Hematopoietic multipotent progenitor cell treated with erythropoietin and hydrocortisone succinate and interleukin-3 and kit ligand, for 6 days (in vitro differentiated cells): Measurements from ENCODE around the gene TGM5.
A peak's percentile ranks its signal among the peaks of the same experiment; 100 is the strongest.
"Not testable (repeated sequence)": the region's sequence is repeated elsewhere in the genome, so short reads cannot be mapped to it uniquely, and the experiment has no call there.

Experiments
- DNase-seq: peaks from one replicate; pipeline ENCODE4 v3.0.0-alpha.2; 2015

TGM5 gene

DNA sequence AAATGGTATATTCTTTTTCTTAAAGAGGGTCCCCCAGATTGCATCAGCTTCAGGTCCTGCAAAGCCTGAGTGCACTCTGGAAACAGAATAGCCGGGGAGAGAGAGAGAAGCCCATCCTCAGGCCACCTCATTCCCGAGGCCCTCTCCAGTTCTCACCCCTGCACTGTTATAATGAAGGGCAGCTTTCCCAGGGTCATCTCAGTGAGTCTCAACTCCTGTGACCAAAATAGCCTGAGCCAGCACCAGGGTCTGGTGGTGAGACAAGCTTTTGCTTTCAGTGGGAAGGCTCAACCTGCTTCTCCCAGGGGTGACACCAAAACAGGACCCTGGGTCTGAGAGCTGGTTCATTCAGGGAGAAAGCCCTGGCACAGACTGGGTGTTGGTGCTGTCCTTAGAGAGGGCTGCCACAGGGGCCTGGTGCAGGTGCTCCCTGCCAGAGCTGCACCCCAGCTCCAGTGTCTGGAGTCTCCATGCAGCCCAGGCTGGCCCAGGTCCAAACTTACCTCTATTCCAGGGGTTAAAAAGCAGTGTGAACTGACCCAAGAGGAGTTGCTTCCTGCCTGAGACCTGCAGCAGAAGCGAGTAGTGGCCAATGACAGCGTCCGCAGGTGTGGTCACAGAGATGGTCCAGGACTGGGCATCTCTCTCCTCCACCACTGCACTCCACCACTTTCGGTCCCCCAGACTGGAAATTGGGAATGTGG is 52.0 kb downstream of the TGM5 start:
- DNase-seq, result no peak

DNA sequence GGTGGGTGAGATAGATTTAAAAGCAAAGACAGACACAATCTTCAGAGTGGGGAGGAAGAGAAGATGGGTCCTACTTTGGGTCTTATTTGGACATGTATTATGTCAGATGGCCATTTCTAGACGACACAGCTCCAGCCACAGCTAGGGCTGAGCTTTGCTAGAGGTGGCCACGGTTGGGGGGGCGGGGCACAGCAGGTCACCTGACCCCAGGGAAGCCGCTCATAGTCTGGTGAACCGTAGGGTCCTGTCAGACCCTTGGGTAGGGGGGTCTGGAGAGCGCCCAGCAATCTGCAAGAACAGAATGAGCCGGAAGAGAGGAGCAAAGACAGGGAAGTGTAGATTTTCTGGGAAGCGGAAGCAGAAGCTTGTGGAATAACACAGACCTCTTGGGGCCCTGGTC is 52.6 kb downstream of the TGM5 start:
- DNase-seq, result no peak

DNA sequence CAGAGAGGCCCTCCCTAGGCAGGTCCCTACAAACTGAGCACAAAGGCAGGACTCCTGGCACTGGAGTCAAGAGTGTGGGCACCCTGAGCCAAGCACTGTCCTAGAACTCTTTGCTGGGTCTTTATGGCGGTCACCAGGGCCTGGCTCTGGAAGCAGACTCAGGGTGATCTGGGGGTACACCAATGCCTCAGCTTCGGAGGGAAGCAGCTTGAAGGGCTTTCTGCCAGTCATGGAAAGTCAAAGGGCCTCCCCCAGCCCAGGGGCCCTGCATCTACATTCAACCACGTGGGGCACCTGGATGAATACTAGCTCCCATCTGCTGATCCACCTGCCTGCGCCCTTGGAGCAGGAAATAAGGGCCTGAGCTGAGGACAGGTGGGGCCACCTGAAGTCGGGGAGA is 53.3 kb downstream of the TGM5 start:
- DNase-seq, result no peak

DNA sequence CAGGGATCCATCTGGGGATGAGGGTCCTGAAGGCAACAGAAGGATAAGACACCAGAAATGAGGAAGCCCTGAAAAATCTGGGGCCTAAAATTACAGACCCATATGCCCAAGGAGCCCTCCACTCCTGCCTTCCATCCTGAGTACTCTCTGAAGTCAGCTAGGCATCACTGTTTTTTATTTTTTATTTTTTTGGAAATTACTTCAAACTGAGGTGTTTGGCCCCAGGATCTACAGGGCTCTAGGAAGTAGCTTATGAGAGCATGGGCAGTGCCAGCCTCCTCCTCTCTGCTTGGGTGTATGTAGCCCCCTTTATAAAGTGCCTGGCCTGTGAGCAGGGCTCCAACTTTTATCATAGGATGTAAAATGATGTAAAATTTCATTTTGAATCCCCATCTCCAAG is 53.8 kb downstream of the TGM5 start:
- no peak for DNase-seq

DNA sequence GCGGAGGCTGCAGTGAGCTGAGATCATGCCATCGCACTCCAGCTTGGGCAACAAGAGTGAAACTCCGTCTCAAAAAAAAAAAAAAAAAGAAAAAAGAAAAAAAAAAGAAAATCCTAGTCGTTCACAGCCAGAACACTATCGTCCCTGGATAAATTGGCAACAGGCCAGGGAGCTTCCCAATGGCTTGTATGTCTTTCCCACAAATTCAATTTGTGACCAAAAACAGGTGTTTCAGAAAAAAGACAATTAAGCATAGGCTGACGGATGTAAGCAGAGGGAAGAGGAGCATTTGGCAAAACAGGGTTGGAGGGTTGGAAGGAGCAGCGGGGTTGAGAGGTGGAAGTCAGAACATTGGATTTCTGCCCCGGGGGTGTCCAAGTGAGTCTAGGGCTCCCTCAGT is 54.4 kb downstream of the TGM5 start:
- DNase-seq, result no peak

DNA sequence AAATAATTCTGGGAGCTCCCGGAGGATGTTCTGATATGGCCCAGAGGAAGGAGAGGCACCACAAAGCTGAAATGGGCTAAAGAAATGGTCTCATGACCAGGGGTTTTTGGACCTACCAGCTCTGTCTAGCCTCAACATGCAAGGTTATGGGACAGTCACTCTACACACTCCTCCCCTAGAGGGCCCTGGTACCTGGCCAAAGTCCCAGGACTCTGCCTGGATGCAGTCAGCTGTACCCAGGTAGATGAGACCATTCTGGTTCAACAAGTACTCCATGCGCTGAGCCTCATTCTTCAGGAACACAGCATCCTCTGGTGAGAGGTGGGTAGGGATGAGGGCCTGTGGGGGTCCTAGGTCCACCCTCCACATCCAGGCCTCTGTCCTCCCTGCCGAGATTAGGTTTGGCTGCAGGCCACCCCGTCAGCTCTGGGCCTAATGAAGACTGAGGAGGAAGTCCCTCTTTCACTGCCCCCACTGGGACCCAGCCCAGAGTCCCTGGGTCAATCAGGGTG is 55.4 kb downstream of the TGM5 start:
- no peak for DNase-seq

DNA sequence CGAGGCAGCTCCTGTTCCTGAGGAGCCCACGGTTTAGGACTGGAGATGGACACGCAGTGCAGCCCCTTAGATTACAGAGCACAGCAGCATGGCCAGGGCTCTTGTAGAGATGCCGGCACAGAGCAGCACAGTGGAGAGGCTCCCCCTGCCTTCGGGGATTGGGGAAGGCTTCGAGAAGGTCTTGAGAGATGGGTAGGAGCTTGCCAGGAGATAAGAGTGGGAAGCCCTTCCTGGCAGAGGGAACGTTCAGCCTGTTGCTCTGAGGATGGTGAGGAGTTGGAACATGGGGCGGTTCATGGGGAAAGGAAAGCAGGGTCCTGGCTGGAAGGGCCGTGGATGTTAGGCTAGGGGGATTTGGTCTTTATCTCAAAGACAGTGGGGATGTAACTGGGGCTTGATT is 55.9 kb downstream of the TGM5 start:
- DNase-seq, result no peak

DNA sequence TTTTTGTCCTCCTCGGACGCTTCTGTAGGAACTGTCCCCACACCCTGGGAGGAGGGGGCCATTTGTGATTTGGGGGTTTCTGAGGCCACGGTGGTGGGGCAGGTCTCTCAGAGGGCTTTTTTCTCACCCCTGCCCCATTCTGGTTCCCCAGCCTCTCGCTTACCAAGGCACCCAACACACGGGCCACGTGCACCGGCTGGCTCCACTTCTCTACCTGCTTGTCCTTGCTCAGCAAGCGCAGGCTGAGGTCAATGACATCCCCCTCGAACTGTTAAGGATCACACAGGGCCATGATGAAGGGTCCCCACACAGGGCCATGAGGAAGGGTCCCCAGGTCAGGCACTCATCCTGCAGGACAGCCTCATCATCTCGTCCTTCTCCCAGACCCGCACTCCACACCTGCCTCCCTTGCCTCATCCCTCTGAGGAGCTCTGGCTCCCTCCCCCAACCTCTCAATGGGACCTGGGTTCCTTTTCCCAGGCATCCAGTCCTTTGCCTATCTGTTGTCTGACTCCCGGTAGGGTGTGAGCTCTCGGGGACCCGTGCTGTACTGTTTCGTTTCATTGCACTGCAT is 56.5 kb downstream of the TGM5 start:
- DNase-seq, result no peak

DNA sequence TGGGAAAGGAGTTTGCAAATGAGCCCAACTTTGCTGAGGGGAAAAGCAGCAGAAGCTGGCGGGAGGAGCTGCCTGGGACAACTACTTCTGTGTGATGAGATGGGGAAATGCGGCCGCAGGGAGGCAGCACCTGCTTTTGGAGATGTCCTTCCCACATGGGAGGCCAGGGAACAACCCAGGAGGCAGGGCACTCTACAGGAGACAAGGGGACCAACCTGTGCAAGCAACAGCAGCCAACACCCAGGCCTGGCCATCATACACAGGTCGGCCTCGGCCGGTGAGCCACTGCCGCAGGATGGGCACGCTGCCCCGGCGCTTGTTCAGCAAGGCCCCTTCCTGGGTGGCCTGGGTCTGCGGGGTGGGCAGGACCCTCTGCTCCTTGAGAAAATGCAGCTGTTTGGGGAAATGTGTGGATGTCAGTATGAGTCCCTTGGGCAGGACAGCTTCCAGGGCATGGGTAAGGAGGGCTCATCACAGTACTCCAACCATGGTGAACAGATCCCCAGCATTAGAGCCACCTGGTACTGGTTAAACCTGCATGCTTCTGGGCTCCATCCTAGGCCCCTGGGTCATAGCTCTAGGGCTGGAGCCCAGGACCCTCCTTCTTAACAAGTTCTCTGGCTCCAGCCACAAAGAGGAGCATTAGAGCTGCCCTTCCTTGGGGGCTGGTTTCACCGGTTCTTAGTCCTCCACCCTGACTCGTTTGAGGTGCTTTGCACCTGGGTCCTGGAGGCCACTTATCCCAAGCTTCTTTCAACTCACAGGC is 57.5 kb downstream of the TGM5 start:
- peak; percentile 62 for DNase-seq

DNA sequence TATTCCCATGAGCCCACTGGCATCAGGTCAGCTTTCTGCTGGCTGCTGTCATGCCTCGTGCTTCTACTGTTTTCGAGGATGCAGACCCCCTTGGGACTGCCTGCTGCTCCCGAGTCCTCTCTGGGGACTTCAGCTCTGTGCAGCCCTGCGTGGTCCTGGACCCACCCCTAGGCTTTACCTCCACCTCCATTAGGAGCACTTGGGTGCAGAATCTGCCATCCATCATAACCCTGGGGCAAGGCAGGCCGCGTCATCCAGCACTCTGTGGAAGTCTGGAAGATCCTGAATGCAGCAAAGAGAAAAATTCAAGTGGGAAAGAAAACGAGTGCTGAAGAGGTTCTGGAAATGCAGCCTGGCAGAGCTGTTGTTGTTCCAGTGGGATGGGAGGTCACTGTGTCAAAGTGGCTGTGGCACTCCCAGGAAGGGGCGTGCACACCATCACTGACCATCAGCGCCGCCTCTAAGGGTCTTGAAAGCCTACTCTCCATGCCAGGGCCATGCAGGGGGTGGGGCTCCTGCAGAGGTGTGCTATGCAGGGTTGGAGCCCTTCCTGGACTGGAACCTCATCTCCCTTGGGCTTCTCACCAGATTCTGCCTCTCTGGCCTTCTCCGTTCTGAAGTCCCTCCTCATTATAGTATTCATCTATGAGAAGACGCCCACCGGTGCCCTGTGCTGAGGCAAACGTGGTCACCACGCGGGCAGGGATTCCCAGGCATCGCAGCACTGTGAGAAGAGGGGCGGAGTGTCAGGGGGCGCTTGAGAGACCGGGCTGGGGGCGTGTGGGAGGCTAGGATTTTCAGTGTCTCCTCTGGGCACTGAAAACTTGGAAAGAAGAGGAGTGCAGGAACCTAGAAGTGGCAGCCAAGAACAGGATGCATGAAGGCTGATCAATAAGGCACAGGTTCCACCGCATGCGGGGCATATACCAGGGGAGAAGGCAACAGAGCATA is 58.4 kb downstream of the TGM5 start:
- no peak for DNase-seq

DNA sequence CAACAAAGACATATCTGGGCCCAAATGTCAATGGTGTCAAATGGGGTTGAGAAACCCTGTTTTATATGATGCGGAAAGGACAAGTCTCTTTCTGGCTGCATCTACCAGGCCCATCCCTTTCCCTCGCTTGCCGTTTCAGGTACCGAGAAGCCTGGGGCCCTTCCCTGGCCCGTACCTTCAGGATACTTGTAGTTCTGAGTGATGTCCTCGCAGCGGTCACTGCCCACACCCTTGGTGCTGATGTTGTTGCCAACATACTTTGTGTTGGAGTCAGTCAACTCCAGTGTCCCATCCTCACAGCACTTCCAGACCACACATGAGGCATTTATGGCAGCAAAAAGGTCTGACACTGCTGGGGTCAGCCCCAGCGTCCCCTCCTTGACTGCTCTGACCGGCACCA is 59.7 kb downstream of the TGM5 start:
- no peak for DNase-seq

DNA sequence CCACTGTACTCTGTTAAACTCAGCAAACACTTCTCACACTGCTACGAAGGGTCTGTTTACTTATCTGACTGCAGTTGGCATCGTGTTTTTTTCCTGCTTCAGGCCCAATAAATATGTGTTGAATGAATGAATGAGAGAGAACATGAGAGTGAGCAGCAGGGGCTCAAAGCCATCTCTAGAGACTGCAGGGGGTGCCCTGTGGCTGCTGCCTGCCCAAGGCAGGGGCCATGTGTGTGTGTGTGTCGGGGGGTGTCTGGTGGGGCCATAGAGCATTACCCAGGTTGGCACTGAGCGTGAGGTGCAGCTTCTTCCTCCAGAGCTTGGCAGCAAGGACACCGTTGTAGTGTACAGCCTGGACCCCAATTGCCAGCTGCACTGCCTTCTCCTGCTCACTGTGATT is 60.7 kb downstream of the TGM5 start:
- no peak for DNase-seq

DNA sequence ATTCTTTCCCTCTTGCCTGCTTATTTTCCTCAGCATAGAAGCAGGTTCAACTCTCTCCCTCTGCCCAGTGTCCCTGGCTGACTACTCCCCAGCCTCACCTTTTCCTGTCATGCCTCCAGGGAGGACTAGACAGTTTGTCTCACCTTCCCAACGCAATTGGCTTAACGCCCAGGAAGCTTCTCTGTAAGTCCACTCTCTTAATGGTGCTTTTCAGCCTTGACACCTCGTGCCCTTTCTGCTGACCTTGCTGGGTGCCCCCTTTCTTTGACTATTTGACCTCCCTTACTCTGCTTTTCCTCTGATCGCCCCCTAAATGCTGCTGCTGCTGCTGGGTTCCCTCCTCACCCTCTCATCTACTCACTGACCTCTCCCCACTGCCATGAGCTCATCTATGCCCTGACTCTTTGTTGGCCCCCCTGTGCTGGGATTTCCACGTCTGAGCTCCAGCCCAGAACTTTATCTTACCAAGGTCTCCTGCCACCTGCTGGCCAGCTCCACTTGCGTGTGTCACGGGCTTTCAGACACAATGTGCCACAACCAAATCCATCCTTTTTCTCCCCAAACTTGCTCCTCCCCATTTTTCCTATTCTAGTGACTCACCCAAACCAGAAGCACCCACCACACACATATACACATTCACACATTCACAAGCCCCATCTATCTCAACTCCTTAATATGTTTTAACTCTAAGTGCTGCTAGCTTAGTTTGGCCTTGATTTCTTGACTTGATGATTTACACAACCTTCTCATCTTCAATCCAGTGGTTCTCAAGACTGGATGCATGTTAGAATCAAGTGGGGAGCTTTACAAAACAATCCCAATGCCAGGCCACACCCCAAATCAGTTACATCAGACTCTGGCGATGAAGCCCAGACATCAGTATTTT is 62.5 kb downstream of the TGM5 start:
- DNase-seq, result peak; percentile 83

DNA sequence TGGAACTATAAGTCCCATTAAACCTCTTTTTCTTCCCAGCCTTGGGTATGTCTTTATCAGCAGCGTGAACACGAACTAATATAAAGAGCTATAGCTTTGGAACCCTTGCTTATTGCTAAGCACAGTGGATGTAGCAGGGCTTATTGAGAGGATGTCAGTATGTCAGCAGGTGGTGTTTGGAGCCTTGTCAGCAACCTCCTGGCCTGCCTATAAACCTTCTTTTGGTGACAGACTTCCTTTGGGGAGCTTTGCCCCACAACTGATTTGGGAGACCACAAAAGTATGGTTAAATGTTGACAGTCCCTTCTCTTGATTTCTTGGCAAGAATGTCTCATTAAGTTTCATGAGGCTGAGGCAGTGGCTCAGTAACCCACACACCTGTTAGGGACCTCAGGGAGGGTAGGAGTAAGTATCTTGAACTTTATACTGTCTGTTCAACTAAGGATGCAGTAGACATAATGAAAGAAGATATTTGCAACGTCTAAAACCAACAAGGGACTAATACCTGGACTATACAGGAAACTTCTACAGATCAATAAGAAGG is 66.7 kb downstream of the TGM5 start:
- DNase-seq, result no peak

DNA sequence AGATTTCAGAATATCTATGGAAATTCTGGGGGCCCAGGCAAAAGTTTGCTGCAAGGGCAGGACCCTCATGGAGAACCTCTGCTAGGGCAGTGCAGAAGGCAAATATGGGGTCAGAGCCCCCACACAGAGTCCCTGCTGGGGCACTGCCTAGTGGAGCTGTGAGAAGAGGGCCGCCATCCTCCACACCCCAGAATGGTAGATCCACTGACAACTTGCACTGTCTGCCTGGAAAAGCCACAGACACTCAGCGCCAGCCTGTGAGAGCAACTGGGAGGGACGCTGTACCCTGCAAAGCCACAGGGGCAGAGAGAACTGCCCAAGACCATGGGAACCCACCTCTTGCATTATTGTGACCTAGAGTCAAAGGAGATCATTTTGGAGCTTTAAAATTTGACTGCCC is 67.7 kb downstream of the TGM5 start:
- no peak for DNase-seq

DNA sequence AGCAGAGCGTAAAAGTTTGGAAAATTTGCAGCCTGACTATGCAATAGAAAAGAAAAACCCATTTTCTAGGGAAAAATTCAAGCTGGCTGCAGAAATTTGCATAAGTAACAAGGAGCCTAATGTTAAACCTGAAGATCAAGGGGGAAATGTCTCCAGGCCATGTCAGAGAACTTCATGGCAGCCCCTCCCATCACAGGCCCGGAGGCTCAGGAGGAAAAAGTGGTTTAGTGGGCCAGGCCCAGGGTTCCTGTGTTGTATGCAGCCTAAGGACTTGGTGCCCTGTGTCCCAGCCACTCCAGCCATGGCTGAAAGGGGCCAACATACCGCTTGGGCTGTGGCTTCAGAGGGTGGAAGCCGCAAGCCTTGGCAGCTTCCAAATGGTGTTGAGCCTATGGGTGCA is 68.2 kb downstream of the TGM5 start:
- not testable (repeated sequence) for DNase-seq

DNA sequence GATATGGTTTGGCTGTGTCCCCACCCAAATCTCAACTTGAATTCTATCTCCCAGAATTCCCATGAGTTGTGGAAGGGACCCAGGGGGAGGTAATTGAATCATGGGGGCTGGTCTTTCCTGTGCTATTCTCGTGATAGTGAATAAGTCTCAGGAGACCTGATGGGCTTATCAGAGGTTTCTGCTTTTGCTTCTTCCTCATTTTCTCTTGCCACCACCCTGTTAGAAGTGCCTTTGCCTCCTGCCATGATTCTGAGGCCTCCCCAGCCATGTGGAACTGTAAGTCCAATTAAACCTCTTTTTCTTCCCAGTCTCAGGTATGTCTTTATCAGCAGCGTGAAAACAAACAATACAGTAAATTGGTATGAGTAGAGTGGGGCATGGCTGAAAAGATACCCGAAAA is 69.0 kb downstream of the TGM5 start:
- not testable (repeated sequence) for DNase-seq

DNA sequence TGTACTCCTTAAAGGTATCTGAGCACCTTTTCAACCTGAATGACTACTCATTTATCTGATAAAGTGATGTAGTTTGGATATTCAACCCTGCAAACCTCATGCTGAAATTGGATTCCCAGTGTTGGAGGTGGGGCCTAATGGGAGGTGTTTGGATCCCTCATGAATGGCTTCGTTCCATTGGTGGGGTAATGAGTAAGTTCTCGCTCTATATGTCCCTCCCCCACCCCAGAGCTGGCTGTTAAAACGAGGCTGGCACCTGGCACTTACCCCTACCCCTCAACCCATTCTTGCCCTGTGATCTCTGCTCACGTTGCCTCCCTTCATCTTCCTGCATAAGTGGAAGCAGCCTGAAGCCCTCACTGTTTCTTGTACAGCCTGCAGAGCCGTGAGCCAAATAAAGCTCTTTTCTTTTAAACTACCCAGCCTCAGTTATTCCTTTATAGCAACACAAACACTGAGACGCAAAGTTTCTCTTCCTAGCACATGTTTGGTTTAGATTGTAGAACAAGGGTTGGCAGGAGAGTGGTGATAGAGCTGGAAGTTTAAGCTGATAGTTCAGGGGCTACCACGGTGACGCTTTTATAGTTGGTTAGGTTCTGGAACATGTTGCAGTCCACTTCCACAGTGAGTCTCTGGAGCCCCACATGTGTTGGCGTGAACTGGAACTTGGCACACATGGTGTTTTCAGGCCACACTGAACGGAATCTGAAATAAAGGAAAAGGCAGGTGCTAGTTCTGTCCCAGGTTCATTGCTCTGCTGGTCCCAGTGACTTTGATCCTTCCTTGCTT is 69.8 kb downstream of the TGM5 start:
- no peak for DNase-seq

DNA sequence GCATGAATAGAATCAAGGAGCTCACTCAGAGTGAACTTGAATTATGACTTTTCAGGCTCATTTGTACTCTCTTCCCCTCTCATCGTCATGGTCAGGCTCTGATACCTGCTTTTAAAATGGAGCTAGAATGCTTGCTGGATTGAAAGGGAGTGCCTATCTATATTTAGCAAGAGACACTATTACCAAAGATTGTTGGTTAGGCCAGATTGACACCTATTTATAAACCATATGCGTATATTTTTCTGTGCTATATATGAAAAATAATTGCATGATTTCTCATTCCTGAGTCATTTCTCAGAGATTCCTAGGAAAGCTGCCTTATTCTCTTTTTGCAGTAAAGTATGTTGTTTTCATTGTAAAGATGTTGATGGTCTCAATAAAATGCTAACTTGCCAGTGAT is 71.9 kb downstream of the TGM5 start:
- DNase-seq, result no peak

DNA sequence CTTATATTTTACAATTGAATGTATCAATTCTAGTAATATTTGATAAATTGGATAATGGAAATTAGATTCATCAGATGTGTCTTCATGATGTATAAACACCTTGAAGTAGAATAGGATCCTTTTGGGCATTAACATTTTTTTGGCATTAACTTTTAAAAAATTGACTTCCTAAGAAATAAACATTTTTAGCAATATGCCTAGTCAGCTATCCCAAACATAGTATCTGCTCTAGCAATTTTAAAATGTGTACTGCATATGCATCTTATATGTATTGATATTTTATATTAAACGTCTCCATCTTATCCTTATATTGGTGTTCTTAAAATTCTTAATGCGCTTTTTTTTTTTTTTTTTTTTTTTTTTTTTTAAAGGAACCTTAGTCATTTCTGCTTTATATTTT is 73.0 kb downstream of the TGM5 start:
- no peak for DNase-seq

DNA sequence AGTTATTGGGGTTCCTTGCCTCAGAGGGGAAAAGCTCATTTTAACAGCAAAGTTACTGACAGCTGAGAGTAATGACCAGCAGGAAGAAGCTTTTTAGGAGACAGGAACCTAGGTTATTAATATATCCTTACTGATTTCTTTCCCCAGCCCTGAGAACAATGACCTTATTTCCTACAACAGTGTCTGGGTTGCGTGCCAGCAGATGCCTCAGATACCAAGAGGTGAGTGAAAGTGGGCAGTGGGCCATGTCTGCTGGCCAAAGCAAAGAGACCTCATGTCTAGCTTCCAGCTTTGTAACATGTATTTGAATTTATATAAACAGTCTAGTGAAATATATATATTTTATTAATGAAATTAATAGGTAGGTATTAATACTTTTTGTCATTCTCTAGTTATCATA is 76.5 kb downstream of the TGM5 start:
- no peak for DNase-seq
